Measurements from ENCODE around the gene F2R.

- TF ChIP-seq POLR2A (IDR thresholded peaks at IDR 0.05), result no peak
- TF ChIP-seq, protein P1, sequence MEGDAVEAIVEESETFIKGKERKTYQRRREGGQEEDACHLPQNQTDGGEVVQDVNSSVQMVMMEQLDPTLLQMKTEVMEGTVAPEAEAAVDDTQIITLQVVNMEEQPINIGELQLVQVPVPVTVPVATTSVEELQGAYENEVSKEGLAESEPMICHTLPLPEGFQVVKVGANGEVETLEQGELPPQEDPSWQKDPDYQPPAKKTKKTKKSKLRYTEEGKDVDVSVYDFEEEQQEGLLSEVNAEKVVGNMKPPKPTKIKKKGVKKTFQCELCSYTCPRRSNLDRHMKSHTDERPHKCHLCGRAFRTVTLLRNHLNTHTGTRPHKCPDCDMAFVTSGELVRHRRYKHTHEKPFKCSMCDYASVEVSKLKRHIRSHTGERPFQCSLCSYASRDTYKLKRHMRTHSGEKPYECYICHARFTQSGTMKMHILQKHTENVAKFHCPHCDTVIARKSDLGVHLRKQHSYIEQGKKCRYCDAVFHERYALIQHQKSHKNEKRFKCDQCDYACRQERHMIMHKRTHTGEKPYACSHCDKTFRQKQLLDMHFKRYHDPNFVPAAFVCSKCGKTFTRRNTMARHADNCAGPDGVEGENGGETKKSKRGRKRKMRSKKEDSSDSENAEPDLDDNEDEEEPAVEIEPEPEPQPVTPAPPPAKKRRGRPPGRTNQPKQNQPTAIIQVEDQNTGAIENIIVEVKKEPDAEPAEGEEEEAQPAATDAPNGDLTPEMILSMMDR (IDR thresholded peaks at IDR 0.05), result no peak
Measured at GRCh38 chr5:76694317-76694716, 21.6 kb upstream of the F2R start.
